Gastroesophageal sphincter (tissue), 3 donors: ENCODE data around the gene ZNF512.

Source experiments
- CTCF ChIP-seq, 4 experiments: fragments of 200-600 bp in 2 of 4; fragments of 450-650 bp in 2 of 4; sonication (generic) in 1 of 4; IDR thresholded peaks; one replicate each; pipeline ENCODE4 v1.5.1; 2017 to 2019; ENCODE audit warnings: antibody characterized with exemption in 4 of 4, mild to moderate bottlenecking in 2 of 4, moderate library complexity in 2 of 4
- POLR2AphosphoS5 ChIP-seq: sonication (generic); formaldehyde crosslinking; IDR thresholded peaks from one replicate; pipeline ENCODE4 v1.6.1; 2017; ENCODE audit warnings: antibody characterized with exemption

GRCh38 chr2:27561060-27561459 lies 21.8 kb upstream of the ZNF512 start:
- TF ChIP-seq POLR2AphosphoS5, result no peak
- no peak for TF ChIP-seq CTCF (IDR thresholded peaks at IDR 0.05)
